Measurements from ENCODE around the gene SEMA4F.

Gene SEMA4F

GRCh38 chr2:74671479-74671878 lies 17.4 kb downstream of the SEMA4F start:
- H3K4me3 ChIP-seq (ENCODE audit: low read depth, low read length): no peak overlapping the region
- DNase-seq (ENCODE audit: low read depth): no peak
- no peak for TF ChIP-seq MYC (IDR thresholded peaks at IDR 0.05; ENCODE audit: low read depth, low read length)
- no peak for TF ChIP-seq CTCF (IDR thresholded peaks at IDR 0.05; ENCODE audit: low read depth, low read length)
- no peak for TF ChIP-seq MAX (IDR thresholded peaks at IDR 0.05; ENCODE audit: low read depth, low read length)
- no peak for TF ChIP-seq POLR2A (IDR thresholded peaks at IDR 0.05; ENCODE audit: extremely low read depth, insufficient read length)

GRCh38 chr2:74673826-74674528 lies 19.9 kb downstream of the SEMA4F start:
- no peak overlapping the region for H3K4me3 ChIP-seq (ENCODE audit: low read depth, low read length)
- DNase-seq (ENCODE audit: low read depth): no peak
- no peak for TF ChIP-seq MYC (IDR thresholded peaks at IDR 0.05; ENCODE audit: low read depth, low read length)
- no peak for TF ChIP-seq POLR2A (IDR thresholded peaks at IDR 0.05; ENCODE audit: extremely low read depth, insufficient read length)
- TF ChIP-seq CTCF (IDR thresholded peaks at IDR 0.05; ENCODE audit: low read depth, low read length): no peak
- no peak for TF ChIP-seq MAX (IDR thresholded peaks at IDR 0.05; ENCODE audit: low read depth, low read length)

GRCh38 chr2:74675090-74675489 lies 21.0 kb downstream of the SEMA4F start:
- DNase-seq (ENCODE audit: low read depth): no peak
- TF ChIP-seq MAX (IDR thresholded peaks at IDR 0.05; ENCODE audit: low read depth, low read length) (no peak), CTCF (IDR thresholded peaks at IDR 0.05; ENCODE audit: low read depth, low read length) (peak; percentile 9)
- no peak overlapping the region for H3K4me3 ChIP-seq (ENCODE audit: low read depth, low read length)

- TF ChIP-seq MYC (IDR thresholded peaks at IDR 0.05; ENCODE audit: low read depth, low read length): no peak
- TF ChIP-seq MAX (IDR thresholded peaks at IDR 0.05; ENCODE audit: low read depth, low read length): no peak
- TF ChIP-seq POLR2A (IDR thresholded peaks at IDR 0.05; ENCODE audit: extremely low read depth, insufficient read length): no peak
- TF ChIP-seq CTCF (IDR thresholded peaks at IDR 0.05; ENCODE audit: low read depth, low read length): no peak
- DNase-seq (ENCODE audit: low read depth): no peak
- no peak overlapping the region for H3K4me3 ChIP-seq (ENCODE audit: low read depth, low read length)
These were observed 22.3 kb downstream of the SEMA4F start for GRCh38 chr2:74676331-74676730.

GRCh38 chr2:74679615-74680014 lies 25.6 kb downstream of the SEMA4F start:
- H3K4me3 ChIP-seq (ENCODE audit: low read depth, low read length): no peak overlapping the region
- TF ChIP-seq POLR2A (IDR thresholded peaks at IDR 0.05; ENCODE audit: extremely low read depth, insufficient read length) (no peak), MAX (IDR thresholded peaks at IDR 0.05; ENCODE audit: low read depth, low read length) (no peak), MYC (IDR thresholded peaks at IDR 0.05; ENCODE audit: low read depth, low read length) (no peak), CTCF (IDR thresholded peaks at IDR 0.05; ENCODE audit: low read depth, low read length) (no peak)
- DNase-seq (ENCODE audit: low read depth): no peak
